Sigmoid colon (tissue), 3 donors: ENCODE measurements around the gene RBCK1.

Experiments used
- CTCF ChIP-seq, 4 experiments: fragments of 450-650 bp in 3 of 4; fragments of 200-600 bp in 1 of 4; IDR thresholded peaks; one replicate each; pipeline ENCODE4 v1.5.1; 2016 to 2019; ENCODE audit warnings: antibody characterized with exemption in 4 of 4, mild to moderate bottlenecking in 3 of 4, moderate library complexity in 2 of 4
- POLR2A ChIP-seq, 2 donors: fragments of 450-650 bp; IDR thresholded peaks; one replicate each; pipeline ENCODE4 v1.6.1; 2016; ENCODE audit warnings: antibody characterized with exemption in 2 of 2, mild to moderate bottlenecking in 2 of 2, moderate library complexity in 2 of 2

DNA sequence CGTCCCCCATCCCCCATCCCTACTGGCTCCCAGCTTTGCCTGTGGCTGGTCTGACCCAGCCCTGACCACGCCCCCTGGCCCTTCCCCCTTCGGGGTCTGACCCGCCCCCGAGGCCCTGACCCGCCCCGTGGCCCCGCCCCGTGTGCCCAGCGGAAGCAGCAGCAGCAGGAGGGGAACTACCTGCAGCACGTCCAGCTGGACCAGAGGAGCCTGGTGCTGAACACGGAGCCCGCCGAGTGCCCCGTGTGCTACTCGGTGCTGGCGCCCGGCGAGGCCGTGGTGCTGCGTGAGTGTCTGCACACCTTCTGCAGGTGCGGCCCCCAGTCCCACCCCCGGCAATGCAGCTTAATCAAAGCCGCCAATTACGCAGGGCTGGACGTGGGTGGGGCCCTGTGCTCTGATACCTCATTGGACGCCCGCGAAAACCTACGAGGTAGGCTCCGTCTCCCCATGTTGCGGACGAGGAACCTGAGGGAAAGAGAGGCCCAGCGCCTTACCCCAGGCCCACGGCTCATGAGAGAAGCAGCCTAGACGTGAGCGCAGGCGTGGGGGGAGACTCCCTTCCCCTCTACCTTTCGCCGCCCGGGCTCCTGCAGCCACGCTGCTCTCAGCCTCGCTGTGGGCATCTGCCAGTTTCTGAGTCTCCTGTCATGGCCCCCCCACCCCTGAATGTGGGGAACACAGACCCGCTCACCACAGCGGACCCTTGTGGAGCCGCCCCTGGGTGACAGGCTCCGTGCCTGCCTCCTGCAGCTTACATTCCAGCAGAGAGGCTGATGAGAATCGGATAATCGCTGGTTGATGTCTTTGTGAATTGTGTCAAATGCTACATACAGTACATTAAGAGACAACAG lies 12.8 kb downstream of the RBCK1 start:
- no peak for TF ChIP-seq CTCF (IDR thresholded peaks at IDR 0.05)
- TF ChIP-seq POLR2A (IDR thresholded peaks at IDR 0.05), result no peak
